PC-3 (cell line): ENCODE results near the gene ZNF467. TPM values are rescaled to one million over a fixed set of nuclear protein-coding genes. Genes with fewer than 3 reads are reported as not detected.

Experiments used
- ATAC-seq: fragments of 200-7000 bp; cut with Tn5 transposase; 2 replicates; pipeline ENCODE4 v1.9.1; 2020; ENCODE audit warnings: mild to moderate bottlenecking, moderate library complexity
- BruUV-seq: library from RNA; stranded (reverse); fragments of 400-500 nt; replicated peaks from 2 replicates; lab custom pipeline; 2021; lab: Mats Ljungman, UMichigan
- CTCF ChIA-PET: fragments of 300-600 bp; sonication (Branson Sonifier 250); formaldehyde crosslinking; loops from one replicate; lab custom pipeline; 2022; ENCODE audit warnings: antibody characterized with exemption; lab: Charles Lee
- POLR2A ChIA-PET: fragments of 300-600 bp; sonication (Branson Sonifier 250); formaldehyde crosslinking; loops from one replicate; lab custom pipeline; 2022; ENCODE audit warnings: antibody characterized with exemption; ENCODE audit not compliant: unreplicated experiment; lab: Charles Lee
- DNase-seq: peaks from one replicate; pipeline ENCODE4 v3.0.0-alpha.2; 2015
- H2AFZ ChIP-seq: fragments of 300-600 bp; sonication (generic); 2 replicates; pipeline ENCODE4 v1.6.0; 2016; ENCODE audit warnings: antibody characterized with exemption, low read length
- H3F3A ChIP-seq: fragments of 300-600 bp; sonication (generic); one replicate; pipeline ENCODE4 v1.6.0; 2017; ENCODE audit warnings: antibody characterized with exemption, low read length, control low read depth, mild to moderate bottlenecking; ENCODE audit not compliant: unreplicated experiment
- H3K27ac ChIP-seq: fragments of 300-600 bp; sonication (generic); 2 replicates; pipeline ENCODE4 v1.5.1; 2016; ENCODE audit warnings: mild to moderate bottlenecking, low read length
- H3K27me3 ChIP-seq: fragments of 300-600 bp; sonication (generic); 2 replicates; pipeline ENCODE4 v1.6.1; 2016; ENCODE audit warnings: low read length, mixed read lengths
- H3K36me3 ChIP-seq: fragments of 300-600 bp; sonication (generic); 2 replicates; pipeline ENCODE4 v1.6.1; 2016; ENCODE audit warnings: low read depth, mixed run types, low read length, mixed read lengths
- H3K4me1 ChIP-seq: fragments of 300-600 bp; sonication (generic); 2 replicates; pipeline ENCODE4 v1.5.1; 2016; ENCODE audit warnings: low read length; ENCODE audit not compliant: insufficient read depth
- H3K4me2 ChIP-seq: fragments of 300-600 bp; sonication (generic); 2 replicates; pipeline ENCODE4 v1.6.0; 2016; ENCODE audit warnings: low read length
- H3K4me3 ChIP-seq: fragments of 300-600 bp; sonication (generic); 2 replicates; pipeline ENCODE4 v1.5.1; 2016; ENCODE audit warnings: mild to moderate bottlenecking, low read length, mixed read lengths
- H3K79me2 ChIP-seq: fragments of 300-600 bp; sonication (generic); 2 replicates; pipeline ENCODE4 v1.6.1; 2017; ENCODE audit warnings: low read length, mixed read lengths
- H3K9ac ChIP-seq: fragments of 300-600 bp; sonication (generic); 2 replicates; pipeline ENCODE4 v1.6.0; 2016; ENCODE audit warnings: mild to moderate bottlenecking, low read length
- H3K9me2 ChIP-seq: fragments of 300-600 bp; sonication (generic); replicated peaks from 2 replicates; pipeline ENCODE4 v1.6.1; 2016; ENCODE audit warnings: mixed run types, low read length, mixed read lengths
- H3K9me3 ChIP-seq: fragments of 300-600 bp; sonication (generic); 2 replicates; pipeline ENCODE4 v1.6.1; 2016; ENCODE audit warnings: low read length, mixed read lengths
- H4K20me1 ChIP-seq: fragments of 300-600 bp; sonication (generic); 2 replicates; pipeline ENCODE4 v1.6.1; 2016; ENCODE audit warnings: low read length, mixed read lengths
- CTCF ChIP-seq: fragments of 300-600 bp; sonication (generic); conservative IDR thresholded peaks from 2 replicates; pipeline ENCODE4 v1.5.1; 2017; ENCODE audit warnings: antibody characterized with exemption, low read depth, mild to moderate bottlenecking, low read length
- EZH2 ChIP-seq: fragments of 300-600 bp; sonication (generic); IDR thresholded peaks from one replicate; pipeline ENCODE4 v1.6.1; 2017; ENCODE audit warnings: antibody characterized with exemption, mild to moderate bottlenecking, low read length; ENCODE audit not compliant: unreplicated experiment
- EZH2phosphoT487 ChIP-seq: fragments of 300-600 bp; sonication (generic); IDR thresholded peaks from 2 replicates; pipeline ENCODE4 v1.6.1; 2018; ENCODE audit warnings: mild to moderate bottlenecking, antibody characterized with exemption, low read length, borderline replicate concordance
- intact Hi-C: fragments of 100-400 bp; cut with micrococcal nuclease; formaldehyde crosslinking; loops from 2 replicates; pipeline ENCODE4 v1.9.0; 2023
- total RNA-seq: library from RNA; depleted of rRNA; stranded (reverse); fragments of >200 nt; gene quantifications from 2 replicates; pipeline ENCODE4 v1.2.3, GENCODE V29; 2014

Gene ZNF467
- total RNA-seq, 1 experiment from 2014 or later, result 6.3 TPM

GRCh38 chr7:149751043-149751775 is 22.2 kb downstream of the ZNF467 start:
- ChIA-PET CTCF (no interaction called here), POLR2A (no interaction called here)
- no peak for ATAC-seq
- Histone ChIP-seq H3K4me1 (no peaks in the 10 kb centered on the region), H3K9ac (no peak overlapping the region), H3K9me3 (no peaks in the 10 kb centered on the region), H3F3A (no peaks in the 10 kb centered on the region), H3K9me2 (no peaks in the 10 kb centered on the region), H3K27ac (no peak overlapping the region), H3K27me3 (peaks cover 9% of the 10 kb centered on the region; the same call in 1 of the 2 replicates), H3K79me2 (no peaks in the 10 kb centered on the region), H4K20me1 (no peaks in the 10 kb centered on the region), H3K4me3 (no peak overlapping the region), H2AFZ (no peak overlapping the region), H3K36me3 (no peaks in the 10 kb centered on the region), H3K4me2 (no peak overlapping the region)
- TF ChIP-seq CTCF (no peak), EZH2phosphoT487 (no peak), EZH2 (no peak)
- intact Hi-C loops, result no loop called here
- DNase-seq, result no peak
- BruUV-seq, result no TSS peak

GRCh38 chr7:149750122-149750845 is 23.1 kb downstream of the ZNF467 start:
- CTCF ChIA-PET, result no interaction called here
- intact Hi-C loops, result no loop called here
- no TSS peak for BruUV-seq

More at GRCh38 chr7:149750122-149750845, 23.1 kb downstream of the ZNF467 start:
- Histone ChIP-seq H3K79me2 (no peaks in the 10 kb centered on the region), H3K4me1 (no peaks in the 10 kb centered on the region), H3K4me2 (no peak overlapping the region), H3K4me3 (no peak overlapping the region), H3F3A (no peaks in the 10 kb centered on the region), H3K9me3 (no peaks in the 10 kb centered on the region), H3K9me2 (no peaks in the 10 kb centered on the region), H4K20me1 (no peaks in the 10 kb centered on the region), H3K27ac (no peak overlapping the region), H3K36me3 (no peaks in the 10 kb centered on the region), H3K9ac (no peak overlapping the region), H2AFZ (no peak overlapping the region), H3K27me3 (peaks cover 9% of the 10 kb centered on the region; the same call in 1 of the 2 replicates)
- TF ChIP-seq CTCF (no peak), EZH2 (no peak), EZH2phosphoT487 (no peak)
- ATAC-seq (no peak), DNase-seq (no peak)
- POLR2A ChIA-PET, result no interaction called here
